Tibial nerve (tissue), 4 donors: ENCODE measurements around the gene NKTR.

Experiments
- EP300 ChIP-seq, 2 donors: sonication (generic); formaldehyde crosslinking; IDR thresholded peaks; one replicate each; pipeline ENCODE4 v1.6.1; 2017; ENCODE audit warnings: antibody characterized with exemption in 2 of 2, mild to moderate bottlenecking in 1 of 2
- TF ChIP-seq, protein P1 (sequence below), 5 experiments: fragments of 200-600 bp in 3 of 5; fragments of 450-650 bp in 2 of 5; sonication (generic) in 3 of 5; IDR thresholded peaks; one replicate each; pipeline ENCODE4 v1.5.1; 2016 to 2019; ENCODE audit warnings: antibody characterized with exemption in 5 of 5, mild to moderate bottlenecking in 3 of 5, moderate library complexity in 2 of 5

DNA sequence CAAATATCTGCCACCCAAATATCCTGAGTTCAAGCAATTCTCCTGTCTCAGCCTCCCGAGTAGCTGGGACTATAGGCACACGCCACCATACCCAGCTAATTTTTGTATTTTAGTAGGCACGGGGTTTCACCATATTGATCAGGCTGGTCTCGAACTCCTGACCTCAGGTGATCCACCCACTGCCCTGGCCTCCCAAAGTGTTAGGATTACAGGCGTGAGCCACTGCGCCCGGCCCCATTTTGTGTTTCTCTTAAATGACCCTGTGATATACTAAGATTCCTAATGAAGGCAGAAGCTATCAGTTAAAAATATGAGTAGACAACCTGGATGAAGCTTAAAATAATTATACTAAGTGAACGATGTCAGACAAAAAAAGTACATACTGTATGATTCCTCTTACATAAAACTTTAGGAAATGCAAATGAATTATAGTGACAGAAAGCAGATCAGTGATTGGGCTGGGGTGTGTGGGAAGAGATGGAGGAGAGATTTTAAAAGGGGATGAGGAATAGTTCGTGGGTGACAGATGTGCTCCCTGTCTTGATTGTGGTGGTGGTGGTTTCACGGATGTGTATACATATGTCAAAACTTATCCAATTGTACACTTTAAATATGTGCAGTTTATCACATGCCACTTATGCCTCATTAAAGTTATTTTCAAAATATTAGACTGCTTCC is 81.0 kb downstream of the NKTR start:
- TF ChIP-seq EP300 (IDR thresholded peaks at IDR 0.05): no peak
- TF ChIP-seq, protein P1, sequence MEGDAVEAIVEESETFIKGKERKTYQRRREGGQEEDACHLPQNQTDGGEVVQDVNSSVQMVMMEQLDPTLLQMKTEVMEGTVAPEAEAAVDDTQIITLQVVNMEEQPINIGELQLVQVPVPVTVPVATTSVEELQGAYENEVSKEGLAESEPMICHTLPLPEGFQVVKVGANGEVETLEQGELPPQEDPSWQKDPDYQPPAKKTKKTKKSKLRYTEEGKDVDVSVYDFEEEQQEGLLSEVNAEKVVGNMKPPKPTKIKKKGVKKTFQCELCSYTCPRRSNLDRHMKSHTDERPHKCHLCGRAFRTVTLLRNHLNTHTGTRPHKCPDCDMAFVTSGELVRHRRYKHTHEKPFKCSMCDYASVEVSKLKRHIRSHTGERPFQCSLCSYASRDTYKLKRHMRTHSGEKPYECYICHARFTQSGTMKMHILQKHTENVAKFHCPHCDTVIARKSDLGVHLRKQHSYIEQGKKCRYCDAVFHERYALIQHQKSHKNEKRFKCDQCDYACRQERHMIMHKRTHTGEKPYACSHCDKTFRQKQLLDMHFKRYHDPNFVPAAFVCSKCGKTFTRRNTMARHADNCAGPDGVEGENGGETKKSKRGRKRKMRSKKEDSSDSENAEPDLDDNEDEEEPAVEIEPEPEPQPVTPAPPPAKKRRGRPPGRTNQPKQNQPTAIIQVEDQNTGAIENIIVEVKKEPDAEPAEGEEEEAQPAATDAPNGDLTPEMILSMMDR (IDR thresholded peaks at IDR 0.05): no peak
